D721Med (cell line): ENCODE data around the gene COL23A1.

Source experiments
- DNase-seq: peaks from one replicate; pipeline ENCODE4 v3.0.0; 2011; ENCODE audit warnings: low spot score; ENCODE audit not compliant: insufficient read length
- FAIRE-seq: peaks from 2 replicates; lab custom pipeline; 2011; peaks lifted over from hg19 to GRCh38; lab: Jason Lieb, UNC
- CTCF ChIP-seq: IDR thresholded peaks from 2 replicates; pipeline ENCODE4 v1.5.1; 2012; ENCODE audit warnings: mild to moderate bottlenecking, control low read depth; ENCODE audit not compliant: insufficient read depth; ENCODE audit errors: missing control alignments

COL23A1 gene

GRCh38 chr5:178525906-178526732 lies 64.1 kb downstream of the COL23A1 start:
- no peak for FAIRE-seq
- no peak for DNase-seq
- TF ChIP-seq CTCF = no peak

- no peak for TF ChIP-seq CTCF
- no peak for DNase-seq
- FAIRE-seq = no peak
These were observed 65.9 kb downstream of the COL23A1 start for GRCh38 chr5:178524093-178524882.

GRCh38 chr5:178522361-178522760 lies 67.8 kb downstream of the COL23A1 start:
- no peak for DNase-seq
- no peak for TF ChIP-seq CTCF
- no peak for FAIRE-seq

- no peak for DNase-seq
- FAIRE-seq = no peak
- no peak for TF ChIP-seq CTCF
These were observed 69.3 kb downstream of the COL23A1 start for GRCh38 chr5:178520851-178521250.

- FAIRE-seq = no peak
- DNase-seq = no peak
These were observed 70.4 kb downstream of the COL23A1 start for GRCh38 chr5:178519804-178520203.

GRCh38 chr5:178519155-178519554 lies 71.0 kb downstream of the COL23A1 start:
- no peak for TF ChIP-seq CTCF
- FAIRE-seq (no peak), DNase-seq (no peak)

More at GRCh38 chr5:178519804-178520203, 70.4 kb downstream of the COL23A1 start:
- no peak for TF ChIP-seq CTCF
